Muscle layer of colon (tissue), 2 donors: ENCODE results near the gene FFAR3.

Source experiments
- H3K27ac ChIP-seq: one replicate; pipeline ENCODE4 v1.7.0; 2013; ENCODE audit warnings: low read depth, mild to moderate bottlenecking, low read length, moderate library complexity
- H3K27me3 ChIP-seq, 2 donors: one replicate each; pipeline ENCODE4 v1.7.0; 2013; ENCODE audit warnings: low read length in 2 of 2, mild to moderate bottlenecking in 2 of 2; ENCODE audit not compliant: insufficient read depth in 2 of 2, control insufficient read depth in 1 of 2
- H3K36me3 ChIP-seq: one replicate; pipeline ENCODE4 v1.7.0; 2013; ENCODE audit warnings: mild to moderate bottlenecking, low read length; ENCODE audit not compliant: insufficient read depth
- H3K4me1 ChIP-seq: one replicate; pipeline ENCODE4 v1.7.0; 2013; ENCODE audit warnings: mild to moderate bottlenecking, low read length; ENCODE audit not compliant: insufficient read depth
- H3K4me3 ChIP-seq, 2 donors: one replicate each; pipeline ENCODE4 v1.7.0; 2013; ENCODE audit warnings: low read length in 2 of 2, low read depth in 1 of 2, mild to moderate bottlenecking in 1 of 2, moderate library complexity in 1 of 2
- H3K9ac ChIP-seq: one replicate; pipeline ENCODE4 v1.7.0; 2013; ENCODE audit warnings: low read length
- H3K9me3 ChIP-seq: one replicate; pipeline ENCODE4 v1.7.0; 2013; ENCODE audit warnings: mild to moderate bottlenecking, low read length
- donor health status: abdominal sarcoma.
- donor health status: Adenocarcinoma of cecum.

Gene FFAR3

GRCh38 chr19:35381926-35382325 lies 23.7 kb downstream of the FFAR3 start:
- Histone ChIP-seq H3K4me3 (no peak overlapping the region), H3K27me3 (peaks cover 0 to 4% of the 10 kb centered on the region in 2 donors), H3K9me3 (no peaks in the 10 kb centered on the region), H3K4me1 (peaks cover 15% of the 10 kb centered on the region), H3K27ac (no peak overlapping the region), H3K9ac (no peak overlapping the region), H3K36me3 (no peaks in the 10 kb centered on the region)

- Histone ChIP-seq H3K27ac (no peak overlapping the region), H3K9me3 (no peaks in the 10 kb centered on the region), H3K4me3 (no peak overlapping the region), H3K9ac (no peak overlapping the region), H3K27me3 (peaks cover 0 to 4% of the 10 kb centered on the region in 2 donors), H3K4me1 (peaks cover 18% of the 10 kb centered on the region), H3K36me3 (no peaks in the 10 kb centered on the region)
Measured at GRCh38 chr19:35383536-35383935, 25.3 kb downstream of the FFAR3 start.

- Histone ChIP-seq H3K27ac (no peak overlapping the region), H3K9ac (no peak overlapping the region), H3K27me3 (no peaks in the 10 kb centered on the region), H3K4me3 (no peak overlapping the region), H3K9me3 (no peaks in the 10 kb centered on the region), H3K4me1 (peaks cover 7% of the 10 kb centered on the region), H3K36me3 (no peaks in the 10 kb centered on the region)
Measured at GRCh38 chr19:35388277-35389054, 30.2 kb downstream of the FFAR3 start.

- Histone ChIP-seq H3K27me3 (no peaks in the 10 kb centered on the region), H3K27ac (no peak overlapping the region), H3K4me1 (peaks cover 7% of the 10 kb centered on the region), H3K9me3 (no peaks in the 10 kb centered on the region), H3K36me3 (no peaks in the 10 kb centered on the region), H3K4me3 (no peak overlapping the region), H3K9ac (no peak overlapping the region)
Measured at GRCh38 chr19:35389192-35389861, 31.1 kb downstream of the FFAR3 start.

GRCh38 chr19:35392742-35393715 lies 34.8 kb downstream of the FFAR3 start:
- Histone ChIP-seq H3K9ac (no peak overlapping the region), H3K27ac (no peak overlapping the region), H3K27me3 (no peaks in the 10 kb centered on the region), H3K36me3 (no peaks in the 10 kb centered on the region), H3K4me1 (peaks cover 7% of the 10 kb centered on the region), H3K9me3 (no peaks in the 10 kb centered on the region), H3K4me3 (no peak overlapping the region)

DNA sequence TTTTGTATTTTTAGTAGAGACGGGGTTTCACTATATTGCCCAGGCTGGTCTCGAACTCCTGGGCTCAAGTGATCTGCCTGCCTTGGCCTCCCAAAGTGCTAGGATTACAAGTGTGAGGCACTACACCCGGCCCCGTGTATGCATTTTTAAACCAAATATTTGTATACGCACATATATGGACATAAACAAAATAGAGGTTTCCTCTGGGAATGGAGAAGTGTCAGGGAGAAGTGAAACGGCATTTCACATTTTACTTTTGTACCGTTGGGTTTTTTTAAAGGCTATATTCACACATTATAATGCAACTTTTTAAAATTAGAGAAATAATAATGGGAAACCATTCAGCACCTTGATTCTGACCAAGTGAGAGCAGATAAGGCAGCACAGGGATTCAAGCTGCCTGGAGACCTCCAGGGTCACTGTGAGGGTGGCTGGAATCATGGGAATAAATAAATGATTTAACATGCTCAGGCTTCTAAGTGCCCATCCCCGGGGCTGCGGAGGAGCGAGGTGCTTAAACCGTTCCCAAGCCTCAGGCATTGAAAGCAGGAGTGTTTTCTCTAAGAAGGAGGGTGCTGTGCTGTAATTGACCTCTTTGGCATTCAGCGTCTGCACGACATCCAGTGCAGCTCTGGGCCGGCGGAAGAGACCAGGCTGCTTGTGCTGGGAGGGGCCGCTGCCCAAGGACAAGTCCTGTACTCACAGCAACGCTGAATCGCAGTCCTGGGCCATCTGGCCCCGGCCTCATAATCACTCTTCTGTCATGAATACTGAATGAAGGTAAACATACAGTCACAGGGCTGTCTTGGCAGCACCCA lies 37.3 kb downstream of the FFAR3 start:
- H3K27ac ChIP-seq = no peak overlapping the region

DNA sequence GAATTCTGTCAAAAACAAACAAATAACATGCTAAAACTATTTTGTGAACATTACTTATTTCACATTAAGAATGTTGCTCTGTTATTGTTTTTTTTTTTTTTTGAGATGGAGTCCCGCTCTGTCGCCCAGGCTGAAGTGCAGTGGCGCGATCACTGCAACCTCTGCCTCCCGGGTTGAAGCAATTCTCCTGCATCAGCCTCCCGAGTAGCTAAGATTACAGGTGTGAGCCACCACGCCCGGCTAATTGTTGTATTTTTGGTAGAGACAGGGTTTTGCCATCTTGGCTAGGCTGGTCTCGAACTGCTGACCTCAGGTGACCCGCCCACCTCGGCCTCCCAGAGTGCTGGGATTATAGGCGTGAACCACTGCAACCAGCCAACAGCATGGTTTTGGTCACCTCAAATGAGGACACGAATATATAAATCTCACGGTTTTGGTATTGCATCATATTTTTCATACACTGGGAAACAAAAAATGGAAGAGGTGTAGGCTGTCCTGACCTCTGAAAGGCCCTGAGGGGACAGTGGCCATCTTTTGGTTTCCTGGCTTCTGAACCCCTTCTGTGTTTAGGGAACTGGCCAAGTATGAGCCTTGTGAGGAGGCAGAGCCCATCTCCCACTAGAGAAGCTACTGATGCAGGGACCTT lies 38.1 kb downstream of the FFAR3 start:
- H3K27me3 ChIP-seq = no peaks in the 10 kb centered on the region
- H3K27ac ChIP-seq = no peak overlapping the region
- H3K9me3 ChIP-seq = no peaks in the 10 kb centered on the region
- no peak overlapping the region for H3K9ac ChIP-seq
- no peaks in the 10 kb centered on the region for H3K4me1 ChIP-seq
- no peak overlapping the region for H3K4me3 ChIP-seq
- no peaks in the 10 kb centered on the region for H3K36me3 ChIP-seq

More for the DNA sequence above, 37.3 kb downstream of the FFAR3 start:
- no peaks in the 10 kb centered on the region for H3K4me1 ChIP-seq
- H3K9me3 ChIP-seq = no peaks in the 10 kb centered on the region
- H3K36me3 ChIP-seq = no peaks in the 10 kb centered on the region
- no peak overlapping the region for H3K4me3 ChIP-seq
- H3K27me3 ChIP-seq = no peaks in the 10 kb centered on the region
- H3K9ac ChIP-seq = no peak overlapping the region

- Histone ChIP-seq H3K9ac (no peak overlapping the region), H3K4me1 (no peaks in the 10 kb centered on the region), H3K27ac (no peak overlapping the region), H3K36me3 (no peaks in the 10 kb centered on the region), H3K9me3 (no peaks in the 10 kb centered on the region), H3K4me3 (no peak overlapping the region), H3K27me3 (no peaks in the 10 kb centered on the region)
Measured at GRCh38 chr19:35397064-35397463, 38.8 kb downstream of the FFAR3 start.

- H3K9ac ChIP-seq = no peak overlapping the region
- no peak overlapping the region for H3K27ac ChIP-seq
- H3K27me3 ChIP-seq = no peaks in the 10 kb centered on the region
- H3K4me3 ChIP-seq = no peak overlapping the region
- H3K9me3 ChIP-seq = no peaks in the 10 kb centered on the region
- H3K4me1 ChIP-seq = no peaks in the 10 kb centered on the region
- H3K36me3 ChIP-seq = no peaks in the 10 kb centered on the region
Measured at GRCh38 chr19:35398570-35398969, 40.3 kb downstream of the FFAR3 start.

- Histone ChIP-seq H3K9ac (no peak overlapping the region), H3K27ac (no peak overlapping the region), H3K4me3 (no peak overlapping the region), H3K36me3 (no peaks in the 10 kb centered on the region), H3K9me3 (no peaks in the 10 kb centered on the region), H3K27me3 (no peaks in the 10 kb centered on the region), H3K4me1 (no peaks in the 10 kb centered on the region)
Measured at GRCh38 chr19:35399231-35399630, 41.0 kb downstream of the FFAR3 start.
